Right atrium auricular region (tissue), 2 donors: ENCODE results near the gene DCDC2. TPM values are rescaled to one million over a fixed set of nuclear protein-coding genes. Genes with fewer than 3 reads are reported as not detected.

Experiments
- DNase-seq: peaks from one replicate; pipeline ENCODE4 v3.0.0-alpha.2; 2019; ENCODE audit warnings: low spot score
- H3K27ac ChIP-seq, 2 donors: fragments of 200-600 bp; sonication (generic); 1 replicate in 1 of 2; 2 replicates in 1 of 2; pipeline ENCODE4 v1.5.1; 2016 to 2019
- H3K27me3 ChIP-seq, 2 donors: fragments of 200-600 bp; sonication (generic); one replicate each; pipeline versions ENCODE4 v1.5.1 to v1.6.0; 2017 to 2019
- H3K36me3 ChIP-seq: fragments of 200-600 bp; sonication (generic); one replicate; pipeline ENCODE4 v1.5.1; 2016
- H3K4me1 ChIP-seq, 2 donors: fragments of 200-600 bp; sonication (generic); one replicate each; pipeline versions ENCODE4 v1.5.1 to v1.6.0; 2017 to 2019
- H3K4me3 ChIP-seq, 2 donors: fragments of 200-600 bp; sonication (generic); 1 replicate in 1 of 2; 2 replicates in 1 of 2; pipeline ENCODE4 v1.5.1; 2017 to 2019; ENCODE audit warnings: mild to moderate bottlenecking in 1 of 2, moderate library complexity in 1 of 2
- H3K9me3 ChIP-seq, 2 donors: fragments of 200-600 bp; sonication (generic); one replicate each; pipeline ENCODE4 v1.5.1; 2019
- CTCF ChIP-seq, 2 donors: fragments of 200-600 bp; sonication (generic); IDR thresholded peaks; one replicate each; pipeline ENCODE4 v1.5.1; 2019; ENCODE audit warnings: antibody characterized with exemption in 2 of 2
- total RNA-seq, 2 donors: library from RNA; depleted of rRNA; stranded (reverse); fragments of >200 nt; gene quantifications; one replicate each; pipeline ENCODE4 v1.1.0, GENCODE V29; 2016

Gene DCDC2
- total RNA-seq, 2 donors from 2014 or later = not detected

- peak; percentile 24 to 68 for TF ChIP-seq CTCF (IDR thresholded peaks at IDR 0.05)
- H3K4me1 ChIP-seq = peaks cover 0 to 17% of the 10 kb centered on the region in 2 donors
- no peaks in the 10 kb centered on the region for H3K36me3 ChIP-seq
- no peaks in the 10 kb centered on the region for H3K27me3 ChIP-seq
- no peak overlapping the region for H3K27ac ChIP-seq
- no peak for DNase-seq
- peak overlapping the region; percentile 29 to 49 for H3K4me3 ChIP-seq
- H3K9me3 ChIP-seq = no peaks in the 10 kb centered on the region
Measured at GRCh38 chr6:24359640-24360454, 2.0 kb upstream of the DCDC2 start.

GRCh38 chr6:24358219-24358821 is 461 bp upstream of the DCDC2 start:
- no peak for TF ChIP-seq CTCF (IDR thresholded peaks at IDR 0.05)
- Histone ChIP-seq H3K27me3 (no peaks in the 10 kb centered on the region), H3K4me1 (peaks cover 0 to 17% of the 10 kb centered on the region in 2 donors), H3K27ac (no peak overlapping the region), H3K36me3 (no peaks in the 10 kb centered on the region), H3K9me3 (no peaks in the 10 kb centered on the region), H3K4me3 (peak overlapping the region in 1 of 2 donors; percentile 35)
- no peak for DNase-seq

GRCh38 chr6:24356310-24356973 is 1.4 kb downstream of the DCDC2 start:
- Histone ChIP-seq H3K27me3 (no peaks in the 10 kb centered on the region), H3K4me1 (peaks cover 0 to 17% of the 10 kb centered on the region in 2 donors), H3K4me3 (no peak overlapping the region), H3K36me3 (no peaks in the 10 kb centered on the region), H3K27ac (no peak overlapping the region), H3K9me3 (no peaks in the 10 kb centered on the region)
- no peak for DNase-seq
- TF ChIP-seq CTCF (IDR thresholded peaks at IDR 0.05) = no peak

GRCh38 chr6:24355393-24355792 is 2.5 kb downstream of the DCDC2 start:
- Histone ChIP-seq H3K4me3 (no peak overlapping the region), H3K9me3 (no peaks in the 10 kb centered on the region), H3K27me3 (no peaks in the 10 kb centered on the region), H3K36me3 (no peaks in the 10 kb centered on the region), H3K27ac (no peak overlapping the region), H3K4me1 (peaks cover 0 to 16% of the 10 kb centered on the region in 2 donors)
- no peak for TF ChIP-seq CTCF (IDR thresholded peaks at IDR 0.05)
- DNase-seq = no peak

GRCh38 chr6:24353861-24354260 is 4.0 kb downstream of the DCDC2 start:
- Histone ChIP-seq H3K36me3 (no peaks in the 10 kb centered on the region), H3K4me3 (no peak overlapping the region), H3K27me3 (no peaks in the 10 kb centered on the region), H3K27ac (no peak overlapping the region), H3K9me3 (no peaks in the 10 kb centered on the region), H3K4me1 (peaks cover 0 to 8% of the 10 kb centered on the region in 2 donors)
- no peak for DNase-seq
- TF ChIP-seq CTCF (IDR thresholded peaks at IDR 0.05) = no peak
